ENCODE data around the gene TMEM121.
A peak's percentile ranks its signal among the peaks of the same experiment; 100 is the strongest.
"Not testable (repeated sequence)": the region's sequence is repeated elsewhere in the genome, so short reads cannot be mapped to it uniquely, and the experiment has no call there.

The TMEM121 gene

DNA sequence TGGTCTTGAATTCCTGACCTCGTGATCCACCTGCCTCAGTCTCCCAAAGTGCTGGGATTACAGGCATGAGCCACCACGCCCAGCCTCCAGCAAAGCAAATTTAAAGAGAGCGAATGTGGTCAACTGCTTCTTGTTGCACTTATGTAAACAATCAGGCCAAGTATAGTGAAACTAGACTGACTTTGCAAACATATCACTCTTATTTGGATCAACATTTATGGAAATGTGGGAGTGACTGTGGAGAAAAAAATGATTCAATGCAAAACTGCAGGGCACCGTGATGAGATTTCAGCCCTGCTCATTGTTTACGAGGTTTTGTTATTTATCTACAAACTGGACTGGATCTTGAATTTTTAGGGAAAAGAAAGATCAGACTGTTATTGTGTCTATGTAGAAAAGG is 28.1 kb downstream of the TMEM121 start:
- no peak for ATAC-seq
- TF ChIP-seq ESRRG (CRISPR knock-in tag; IDR thresholded peaks at IDR 0.05) (no peak), ISL1 (CRISPR knock-in tag; IDR thresholded peaks at IDR 0.05) (no peak), PATZ1 (CRISPR knock-in tag; IDR thresholded peaks at IDR 0.05; ENCODE audit: borderline replicate concordance) (no peak), BACH2 (CRISPR knock-in tag; IDR thresholded peaks at IDR 0.05; ENCODE audit: borderline replicate concordance) (no peak), CSRNP3 (CRISPR knock-in tag; IDR thresholded peaks at IDR 0.05) (no peak), ZC3H10 (CRISPR knock-in tag; IDR thresholded peaks at IDR 0.05) (no peak), TOX (CRISPR knock-in tag; IDR thresholded peaks at IDR 0.05; ENCODE audit: borderline replicate concordance) (no peak), ZFP3 (CRISPR knock-in tag; IDR thresholded peaks at IDR 0.05) (no peak), OSR1 (CRISPR knock-in tag; IDR thresholded peaks at IDR 0.05) (no peak), CSDC2 (CRISPR knock-in tag; IDR thresholded peaks at IDR 0.05) (no peak), ZFP30 (CRISPR knock-in tag; IDR thresholded peaks at IDR 0.05) (no peak), POU6F1 (CRISPR knock-in tag; IDR thresholded peaks at IDR 0.05; ENCODE audit: borderline replicate concordance, low read depth) (no peak)

GRCh38 chr14:105557671-105558070 is 31.3 kb downstream of the TMEM121 start:
- not testable (repeated sequence) for ATAC-seq

DNA sequence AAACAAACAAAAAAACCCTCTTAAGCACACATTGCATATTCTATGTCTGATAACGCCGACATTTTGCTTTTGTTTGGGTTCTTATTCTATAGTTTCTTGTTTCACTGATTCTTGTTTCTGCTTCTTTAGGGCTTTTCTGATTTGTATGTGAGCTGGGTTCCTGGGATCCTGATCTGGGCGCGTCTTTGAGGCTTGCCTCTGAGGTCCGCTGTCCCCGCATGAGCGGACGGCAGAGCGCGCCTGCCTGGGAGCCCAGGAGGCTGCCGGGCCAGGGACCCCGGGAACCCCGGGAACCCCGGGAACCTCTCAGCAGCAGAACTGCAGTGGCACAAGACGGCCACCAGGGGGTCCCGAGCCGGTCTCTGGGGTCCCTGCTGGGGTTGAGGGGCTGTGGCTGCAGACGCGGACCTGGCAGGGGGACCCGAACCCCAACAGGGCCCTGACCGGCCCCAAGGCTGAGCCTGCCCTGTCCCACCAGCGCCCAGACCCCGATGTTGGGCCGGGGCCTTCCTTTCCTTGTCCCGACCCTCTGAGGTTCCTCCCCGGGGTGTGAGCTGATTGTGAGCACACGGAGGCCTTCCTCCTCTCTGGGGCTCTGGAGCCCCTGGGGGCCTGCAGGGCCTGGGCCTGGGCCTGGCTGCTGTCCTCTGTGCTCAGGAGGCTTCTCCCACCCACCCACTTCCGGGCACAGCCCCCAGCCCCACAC is 32.2 kb downstream of the TMEM121 start:
- ATAC-seq, result peak; percentile 64

DNA sequence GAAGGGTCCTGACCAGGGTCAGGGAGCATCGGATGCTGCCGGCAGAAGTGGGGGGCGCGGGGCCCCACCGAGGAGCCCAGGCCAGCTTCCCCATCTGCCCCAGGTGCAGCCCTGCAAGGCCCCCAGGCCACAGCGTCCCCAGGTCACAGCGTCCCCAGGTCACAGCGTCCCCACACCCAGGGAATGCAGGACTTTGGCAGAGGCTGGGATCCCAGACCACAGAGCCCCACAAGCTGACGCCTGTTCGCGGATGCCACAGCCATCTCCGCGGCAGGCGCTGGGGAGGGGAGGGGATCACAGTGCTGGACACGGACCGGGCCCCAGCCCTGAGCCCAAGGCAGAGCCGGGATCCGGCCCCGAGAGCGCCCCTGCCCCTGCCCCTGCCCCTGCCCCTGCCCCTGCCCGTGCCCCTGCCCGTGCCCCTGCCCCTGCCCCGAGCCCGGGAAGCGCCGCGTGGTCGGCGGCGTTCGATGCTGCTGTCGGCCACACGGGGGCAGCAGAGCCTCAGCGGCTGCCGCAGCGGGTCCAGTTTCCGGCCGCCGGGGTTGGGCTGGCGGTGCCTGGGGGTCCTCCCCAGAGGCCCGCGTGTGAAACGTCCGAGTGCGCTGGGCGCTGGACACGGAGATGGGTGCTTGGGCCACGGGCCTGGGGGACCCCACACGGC is 33.1 kb downstream of the TMEM121 start:
- ATAC-seq, result peak; percentile 71

DNA sequence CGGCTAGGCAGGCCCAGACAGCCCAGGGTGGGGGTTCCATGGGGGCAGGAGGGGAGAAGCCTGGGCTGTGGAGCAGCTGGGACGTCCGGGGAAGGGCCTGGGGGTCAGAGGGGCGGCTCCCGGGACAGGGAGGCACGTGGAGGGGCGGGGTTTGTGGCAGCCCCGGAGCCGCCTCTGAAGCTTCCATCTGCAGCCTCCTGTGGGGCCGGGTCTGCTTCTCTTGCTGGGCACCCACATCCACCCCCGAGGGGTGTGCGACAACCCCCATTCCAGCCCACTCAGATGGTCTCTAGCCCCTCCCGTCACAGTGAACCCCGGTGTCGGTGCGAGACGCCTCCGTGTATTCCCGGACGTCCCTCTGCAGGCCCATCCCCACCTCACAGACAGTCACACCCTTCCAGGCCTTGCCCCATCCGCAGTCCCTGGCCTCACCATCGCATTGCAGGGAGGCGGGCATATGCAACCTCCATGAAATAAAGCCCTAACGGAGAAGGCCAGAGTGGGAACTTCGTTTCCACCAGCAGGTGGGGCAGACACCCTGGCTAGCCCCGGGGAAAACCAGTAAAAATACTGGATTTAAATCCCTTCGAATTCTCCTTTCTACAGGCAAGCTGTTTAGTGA is 33.8 kb downstream of the TMEM121 start:
- ATAC-seq, result peak; percentile 24; the same call in 2 of the 3 replicates

DNA sequence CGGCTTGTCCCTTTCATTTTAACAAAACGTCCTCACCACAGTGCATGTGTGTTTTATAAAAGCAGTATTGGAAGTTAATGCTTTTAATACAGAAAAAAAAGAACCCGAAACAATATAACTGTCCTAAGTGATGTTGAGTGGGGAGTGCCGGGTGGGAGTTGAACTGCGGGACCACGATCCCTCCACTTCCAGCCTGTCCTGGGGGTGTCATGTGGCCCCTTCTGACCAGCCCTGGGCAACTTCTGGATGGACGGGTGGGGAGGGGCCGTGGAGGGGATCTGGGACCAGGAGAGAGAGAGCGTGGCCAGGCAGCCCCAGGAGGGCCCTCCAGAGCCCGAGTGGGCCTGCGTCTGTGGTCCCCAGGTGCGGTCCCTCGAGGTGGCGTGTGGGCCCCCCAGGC is 35.0 kb downstream of the TMEM121 start:
- not testable (repeated sequence) for ATAC-seq

- no peak for ATAC-seq
- no peak for TF ChIP-seq TCF4 (CRISPR knock-in tag; IDR thresholded peaks at IDR 0.05; ENCODE audit: borderline replicate concordance)
- no peak for TF ChIP-seq CSRNP3 (CRISPR knock-in tag; IDR thresholded peaks at IDR 0.05)
- TF ChIP-seq ZFP3 (CRISPR knock-in tag; IDR thresholded peaks at IDR 0.05), result no peak
- no peak for TF ChIP-seq ARNTL (CRISPR knock-in tag; IDR thresholded peaks at IDR 0.05; ENCODE audit: borderline replicate concordance, low read depth)
- TF ChIP-seq ESRRG (CRISPR knock-in tag; IDR thresholded peaks at IDR 0.05), result no peak
- TF ChIP-seq OSR1 (CRISPR knock-in tag; IDR thresholded peaks at IDR 0.05), result no peak
- TF ChIP-seq GLIS3 (CRISPR knock-in tag; IDR thresholded peaks at IDR 0.05), result no peak
- TF ChIP-seq PATZ1 (CRISPR knock-in tag; IDR thresholded peaks at IDR 0.05; ENCODE audit: borderline replicate concordance), result no peak
- TF ChIP-seq TOX (CRISPR knock-in tag; IDR thresholded peaks at IDR 0.05; ENCODE audit: borderline replicate concordance), result no peak
- no peak for TF ChIP-seq ZC3H10 (CRISPR knock-in tag; IDR thresholded peaks at IDR 0.05)
- no peak for TF ChIP-seq TSHZ2 (CRISPR knock-in tag; IDR thresholded peaks at IDR 0.05)
- TF ChIP-seq ISL1 (CRISPR knock-in tag; IDR thresholded peaks at IDR 0.05), result no peak
These were observed 36.4 kb downstream of the TMEM121 start for GRCh38 chr14:105562713-105563346.
